HG03442 (cell line): ENCODE measurements around the gene CAMK1D.

Experiments used
- ATAC-seq: cut with Tn5 transposase; IDR thresholded peaks from one replicate; pipeline ENCODE4 v1.9.1; 2021; ENCODE audit warnings: mild to moderate bottlenecking, moderate library complexity; ENCODE audit not compliant: unreplicated experiment

Gene CAMK1D

GRCh38 chr10:12679636-12680035 is 330.3 kb downstream of the CAMK1D start:
- no peak for ATAC-seq

GRCh38 chr10:12681252-12681651 is 331.9 kb downstream of the CAMK1D start:
- ATAC-seq = no peak

- no peak for ATAC-seq
These were observed 335.4 kb downstream of the CAMK1D start for GRCh38 chr10:12684784-12685183.

GRCh38 chr10:12685261-12686058 is 336.1 kb downstream of the CAMK1D start:
- no peak for ATAC-seq

- ATAC-seq = no peak
These were observed 338.6 kb downstream of the CAMK1D start for GRCh38 chr10:12687996-12688395.

- no peak for ATAC-seq
These were observed 340.5 kb downstream of the CAMK1D start for GRCh38 chr10:12689893-12690292.

GRCh38 chr10:12690525-12691126 is 341.3 kb downstream of the CAMK1D start:
- ATAC-seq = no peak

- ATAC-seq = no peak
These were observed 342.2 kb downstream of the CAMK1D start for GRCh38 chr10:12691596-12691995.

- ATAC-seq = no peak
These were observed 348.4 kb downstream of the CAMK1D start for GRCh38 chr10:12697764-12698163.

GRCh38 chr10:12699258-12699700 is 349.9 kb downstream of the CAMK1D start:
- no peak for ATAC-seq

- ATAC-seq = no peak
These were observed 350.6 kb downstream of the CAMK1D start for GRCh38 chr10:12699781-12700556.

GRCh38 chr10:12700557-12700874 is 351.2 kb downstream of the CAMK1D start:
- no peak for ATAC-seq

- no peak for ATAC-seq
These were observed 352.3 kb downstream of the CAMK1D start for GRCh38 chr10:12701696-12702095.

GRCh38 chr10:12702215-12702770 is 352.9 kb downstream of the CAMK1D start:
- no peak for ATAC-seq

- ATAC-seq = no peak
These were observed 353.8 kb downstream of the CAMK1D start for GRCh38 chr10:12703126-12703525.

GRCh38 chr10:12703813-12704212 is 354.5 kb downstream of the CAMK1D start:
- ATAC-seq = no peak

GRCh38 chr10:12704488-12704887 is 355.1 kb downstream of the CAMK1D start:
- ATAC-seq = no peak

- no peak for ATAC-seq
These were observed 356.6 kb downstream of the CAMK1D start for GRCh38 chr10:12705943-12706342.

GRCh38 chr10:12707461-12708185 is 358.3 kb downstream of the CAMK1D start:
- ATAC-seq = no peak

GRCh38 chr10:12709000-12709401 is 359.7 kb downstream of the CAMK1D start:
- no peak for ATAC-seq

GRCh38 chr10:12709521-12709963 is 360.2 kb downstream of the CAMK1D start:
- ATAC-seq = no peak
